ENCODE measurements around the gene ARID4B.

DNA sequence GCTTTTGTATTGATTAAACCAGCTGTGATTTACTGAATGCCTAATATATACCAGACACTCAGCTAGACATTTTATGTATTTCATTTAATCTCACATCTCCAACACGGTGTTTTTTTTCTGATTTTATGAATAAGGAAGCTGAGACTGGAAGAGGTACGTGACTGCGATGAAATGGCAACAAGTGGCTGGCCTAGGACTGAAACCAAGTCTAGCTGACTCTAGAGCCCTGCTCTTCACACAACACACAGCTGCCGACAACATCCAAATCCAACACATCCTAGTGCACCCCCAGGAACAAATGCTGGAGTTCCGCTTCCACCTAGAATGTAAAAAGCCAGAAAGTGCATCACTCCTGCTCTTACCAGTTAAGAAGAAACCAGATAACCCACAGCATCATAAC is 188.7 kb downstream of the ARID4B start:
- TF ChIP-seq, protein P1, sequence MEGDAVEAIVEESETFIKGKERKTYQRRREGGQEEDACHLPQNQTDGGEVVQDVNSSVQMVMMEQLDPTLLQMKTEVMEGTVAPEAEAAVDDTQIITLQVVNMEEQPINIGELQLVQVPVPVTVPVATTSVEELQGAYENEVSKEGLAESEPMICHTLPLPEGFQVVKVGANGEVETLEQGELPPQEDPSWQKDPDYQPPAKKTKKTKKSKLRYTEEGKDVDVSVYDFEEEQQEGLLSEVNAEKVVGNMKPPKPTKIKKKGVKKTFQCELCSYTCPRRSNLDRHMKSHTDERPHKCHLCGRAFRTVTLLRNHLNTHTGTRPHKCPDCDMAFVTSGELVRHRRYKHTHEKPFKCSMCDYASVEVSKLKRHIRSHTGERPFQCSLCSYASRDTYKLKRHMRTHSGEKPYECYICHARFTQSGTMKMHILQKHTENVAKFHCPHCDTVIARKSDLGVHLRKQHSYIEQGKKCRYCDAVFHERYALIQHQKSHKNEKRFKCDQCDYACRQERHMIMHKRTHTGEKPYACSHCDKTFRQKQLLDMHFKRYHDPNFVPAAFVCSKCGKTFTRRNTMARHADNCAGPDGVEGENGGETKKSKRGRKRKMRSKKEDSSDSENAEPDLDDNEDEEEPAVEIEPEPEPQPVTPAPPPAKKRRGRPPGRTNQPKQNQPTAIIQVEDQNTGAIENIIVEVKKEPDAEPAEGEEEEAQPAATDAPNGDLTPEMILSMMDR (IDR thresholded peaks at IDR 0.05; ENCODE audit: borderline replicate concordance, extremely low read depth, low read length, poor library complexity, severe bottlenecking): no peak
- TF ChIP-seq EZH2 (IDR thresholded peaks at IDR 0.05; ENCODE audit: borderline replicate concordance, low read depth, low read length, severe bottlenecking): no peak

Data from DND-41 (cell line).